HL-60/S4 treated with phorbol 12-myristate 13-acetate at 8.2 ng/mL for 4 days and 3 days (cell line): ENCODE results near the gene NRN1L.
"Not testable (repeated sequence)": the region's sequence is repeated elsewhere in the genome, so short reads cannot be mapped to it uniquely, and the experiment has no call there.

Source experiments
- in situ Hi-C: fragments of 300-500 bp; cut with MboI; formaldehyde crosslinking; loops from 2 replicates; pipeline ENCODE4 v1.15.0; 2022; ENCODE audit warnings: low sequenced_read_pairs

NRN1L gene

DNA sequence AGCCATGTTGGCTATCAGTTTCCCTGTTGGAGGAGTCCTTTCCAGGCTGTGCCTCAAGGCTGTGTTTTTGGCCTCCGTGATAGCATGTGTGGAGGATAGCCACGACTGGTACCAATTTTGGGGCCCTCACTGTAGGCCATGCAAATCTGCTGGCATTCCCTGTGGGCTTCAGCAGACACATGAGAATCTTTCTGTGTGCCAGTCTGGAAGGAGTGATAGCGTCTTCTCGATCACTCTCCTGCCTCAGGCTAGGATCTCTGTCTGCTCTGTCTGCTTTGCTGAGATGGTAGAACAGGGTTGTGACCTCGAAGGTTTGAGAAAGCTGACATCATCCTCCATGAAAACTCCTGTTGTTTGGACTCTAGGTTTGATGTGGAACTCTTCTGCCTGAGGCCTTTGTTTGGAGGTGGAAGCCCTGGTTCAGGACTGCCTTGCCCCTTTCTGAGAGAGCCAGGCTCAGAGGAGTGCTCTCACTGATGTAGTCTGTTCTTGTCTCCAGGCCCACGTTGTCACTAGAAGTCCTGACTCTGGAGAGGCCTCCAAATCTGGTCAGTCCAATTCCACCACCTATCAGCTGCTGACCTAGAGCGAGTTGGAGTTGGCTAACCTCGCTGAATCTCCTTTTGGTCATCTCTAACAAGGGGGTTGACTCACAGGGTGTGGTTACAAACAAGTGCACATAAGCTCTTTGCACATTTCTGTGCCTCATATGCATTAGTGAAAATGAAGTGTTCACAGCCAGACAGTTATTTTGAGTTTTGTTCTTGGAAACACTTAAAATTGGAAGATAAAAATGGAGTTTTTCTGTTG, 23.9 kb upstream of the NRN1L start:
- in situ Hi-C loops = no loop called here

DNA sequence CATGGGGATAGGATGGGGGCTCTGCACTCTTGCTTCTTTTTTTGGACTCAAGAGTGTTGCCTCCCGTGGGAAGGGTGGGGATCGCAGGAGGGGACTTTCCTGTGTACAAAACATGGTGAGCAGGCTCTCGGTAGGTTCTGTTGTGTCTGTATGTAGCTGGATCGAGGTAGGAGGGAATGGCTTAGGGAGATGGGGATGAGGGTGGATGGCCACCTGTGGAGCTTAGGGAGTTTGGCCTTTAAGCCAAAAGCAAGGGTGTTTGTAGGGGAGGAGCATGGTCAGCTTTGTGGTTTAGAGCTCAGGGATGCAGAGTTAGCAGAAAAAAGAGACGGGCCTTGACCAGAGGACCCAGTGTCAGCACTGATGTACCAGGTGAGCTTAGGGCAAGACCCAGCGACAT, 22.8 kb upstream of the NRN1L start:
- in situ Hi-C loops = no loop called here

DNA sequence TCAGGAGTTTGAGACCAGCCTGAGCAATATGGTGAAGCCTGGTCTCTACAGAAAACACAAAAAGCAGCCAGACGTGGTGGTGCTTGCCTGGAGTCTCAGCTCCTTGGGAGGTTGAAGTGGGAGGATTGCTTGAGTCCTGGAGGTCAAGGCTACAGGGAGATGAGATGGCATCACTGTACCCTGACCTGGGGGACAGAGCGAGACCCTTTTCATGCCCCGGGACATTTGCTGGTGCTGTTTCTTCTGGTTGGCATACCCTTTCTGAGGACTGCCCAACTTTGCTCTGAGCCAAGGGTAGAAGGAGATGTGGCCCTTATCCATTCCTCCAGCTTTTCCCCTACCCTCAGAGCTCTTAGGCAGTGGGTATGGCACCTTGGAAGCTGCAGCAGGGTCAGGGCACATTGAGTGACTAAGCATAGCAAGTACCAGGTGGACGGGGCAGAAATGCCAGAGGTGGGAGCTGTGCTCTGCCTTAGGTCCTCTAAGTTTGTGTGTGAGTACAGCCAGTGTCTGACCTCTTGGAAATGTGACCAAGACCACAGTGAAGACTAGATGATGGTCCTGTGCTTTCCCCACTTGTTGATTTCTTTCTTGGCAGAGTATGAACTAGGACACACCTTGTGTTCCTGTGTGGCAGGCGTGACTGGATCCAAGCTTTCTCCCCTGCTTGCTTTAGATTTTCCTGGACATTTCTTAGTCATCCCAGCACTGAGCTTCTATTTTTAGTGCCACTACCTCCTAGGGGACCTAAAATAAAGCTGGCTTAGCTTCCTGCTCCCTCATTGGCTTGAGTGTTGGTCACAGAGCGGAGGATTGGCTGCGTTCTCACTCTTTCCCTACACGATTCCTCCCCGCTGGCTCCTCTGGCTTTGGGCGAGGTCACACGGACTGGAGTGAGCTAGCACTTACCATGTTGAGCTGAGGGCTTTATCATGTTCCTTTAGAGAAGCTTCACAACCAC, 21.8 kb upstream of the NRN1L start:
- in situ Hi-C loops = no loop called here

DNA sequence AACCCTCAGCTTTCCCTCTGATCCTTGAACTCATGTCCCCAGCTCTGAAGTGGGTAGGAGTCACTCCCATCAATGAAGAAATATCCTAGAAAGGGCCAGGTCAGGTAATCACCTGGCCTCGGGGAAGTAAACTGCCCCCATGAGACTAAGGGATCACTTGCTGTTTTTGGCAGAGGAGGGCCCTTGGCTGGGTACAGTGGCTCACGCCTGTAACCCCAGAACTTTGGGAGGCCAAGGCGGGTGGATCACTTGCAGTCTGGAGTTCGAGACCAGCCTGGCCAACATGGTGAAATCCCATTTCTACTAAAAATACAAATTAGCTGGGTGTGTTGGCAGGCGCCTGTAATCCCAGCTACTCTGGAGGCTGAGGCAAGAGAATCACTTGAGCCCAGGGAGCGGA, 20.6 kb upstream of the NRN1L start:
- in situ Hi-C loops = not testable (repeated sequence)

DNA sequence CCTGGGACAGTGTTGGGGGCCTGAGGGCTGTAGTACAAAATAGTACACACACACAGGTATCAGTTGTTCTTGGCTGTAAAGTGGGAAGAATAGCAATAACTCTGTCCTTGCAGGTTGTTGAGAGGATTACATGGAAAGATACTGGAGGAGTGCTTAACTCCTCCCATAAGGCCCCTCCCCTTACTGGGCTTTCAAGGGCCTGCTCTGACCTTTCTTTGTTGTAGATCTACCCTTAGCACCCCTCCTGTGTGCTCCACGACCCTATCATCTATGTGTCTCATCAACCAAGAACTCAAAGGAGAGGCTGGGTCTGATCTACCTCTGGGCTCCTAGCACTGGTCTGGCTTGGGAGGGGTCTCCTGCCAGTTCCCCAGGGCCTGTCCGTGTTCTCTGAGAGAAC, 20.1 kb upstream of the NRN1L start:
- in situ Hi-C loops = no loop called here

DNA sequence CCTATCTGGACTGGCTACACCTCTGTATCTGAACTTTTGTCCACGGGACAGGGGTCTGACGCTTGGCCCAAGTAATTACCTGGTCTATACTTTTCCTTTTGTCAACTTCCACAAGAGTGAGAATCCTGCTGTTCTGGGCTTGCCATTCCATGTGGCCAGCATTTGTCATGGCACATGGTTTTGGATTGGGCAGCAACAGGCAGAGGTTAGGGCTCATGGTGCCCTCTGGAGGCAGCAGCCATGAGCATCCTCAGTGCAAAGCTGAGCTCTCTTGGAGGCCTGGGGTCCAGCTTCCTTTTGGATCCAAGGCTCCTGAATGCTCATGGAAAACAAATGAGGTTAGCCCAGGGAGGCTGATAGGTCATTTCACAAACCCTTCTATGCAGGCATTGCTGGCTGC, 19.4 kb upstream of the NRN1L start:
- in situ Hi-C loops = no loop called here

DNA sequence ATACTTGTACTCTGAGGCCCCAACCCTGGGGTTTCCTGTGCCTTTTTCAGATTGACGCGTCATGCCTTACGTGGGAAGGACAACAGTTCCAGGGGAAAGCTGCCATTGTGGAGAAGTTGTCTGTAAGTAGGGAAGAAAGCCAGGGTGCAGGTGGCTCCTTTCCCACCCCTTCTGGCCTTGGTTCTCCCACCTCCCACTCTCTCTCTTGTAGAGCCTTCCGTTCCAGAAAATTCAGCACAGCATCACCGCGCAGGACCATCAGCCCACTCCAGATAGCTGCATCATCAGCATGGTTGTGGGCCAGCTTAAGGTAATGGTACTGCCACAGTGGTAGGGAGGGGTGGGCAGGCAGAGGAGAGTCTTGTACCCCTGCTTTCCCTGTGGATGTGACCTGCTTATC, 16.4 kb upstream of the NRN1L start:
- in situ Hi-C loops = no loop called here

DNA sequence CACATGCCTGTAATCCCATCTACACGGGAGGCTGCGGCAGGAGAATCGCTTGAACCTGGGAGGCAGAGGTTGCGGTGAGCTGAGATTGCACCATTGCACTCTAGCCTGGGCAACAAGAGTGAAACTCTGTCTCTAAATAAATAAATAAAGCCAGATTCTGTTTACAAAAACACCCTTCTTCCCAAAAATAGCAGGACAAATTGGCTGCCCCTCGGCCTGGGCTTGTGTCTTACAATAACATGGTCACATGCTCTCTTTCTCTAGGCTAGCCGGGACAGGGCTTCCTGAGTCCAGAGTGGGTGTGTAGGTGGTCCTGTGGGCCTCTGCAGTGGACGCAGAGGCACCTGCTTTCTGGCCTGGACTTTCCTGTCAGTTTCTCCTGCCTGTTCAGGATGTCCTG, 15.0 kb upstream of the NRN1L start:
- in situ Hi-C loops = no loop called here

DNA sequence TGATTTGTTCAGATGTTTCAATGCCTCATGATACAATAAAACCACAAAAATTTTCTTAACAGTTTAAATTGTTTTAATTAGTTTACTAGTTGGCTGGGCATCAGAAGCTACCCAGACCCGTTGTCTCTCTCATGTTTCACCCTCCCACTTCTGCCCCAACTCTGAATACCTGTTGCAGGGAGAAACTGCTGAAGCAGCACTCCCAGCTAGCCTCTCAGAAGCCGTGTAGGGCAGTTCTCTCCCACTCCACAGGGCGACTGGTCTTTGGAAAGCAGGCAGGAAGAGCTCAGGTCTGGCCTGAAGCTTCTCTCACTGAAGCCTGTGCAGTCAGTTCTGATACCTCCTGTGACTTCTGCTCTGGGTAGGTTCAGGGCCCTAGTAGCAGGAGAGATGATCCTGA, 13.4 kb upstream of the NRN1L start:
- in situ Hi-C loops = no loop called here

DNA sequence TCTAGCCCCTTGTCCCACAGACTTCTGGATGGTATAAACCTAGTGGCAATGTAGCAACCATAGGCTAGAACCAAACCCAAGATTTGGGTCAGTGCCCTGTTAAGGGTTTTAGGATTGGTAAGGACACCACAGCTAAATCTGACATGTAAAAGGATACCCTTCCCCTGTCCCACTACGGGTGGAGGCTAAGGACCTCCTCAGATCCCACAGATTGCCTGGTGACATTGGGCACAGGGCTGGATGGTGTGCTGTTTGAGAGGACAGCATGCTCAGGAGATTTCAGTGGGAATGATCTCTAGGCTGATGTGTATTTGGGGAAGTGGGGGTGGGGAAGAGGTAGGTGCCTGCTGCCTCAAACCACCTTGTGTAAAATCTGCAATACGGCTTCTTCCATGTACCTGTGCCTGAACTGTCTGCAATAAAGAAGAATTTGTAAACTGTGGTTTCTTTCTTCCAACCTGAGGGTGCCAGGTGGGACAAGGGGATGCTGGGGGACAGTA, 12.5 kb upstream of the NRN1L start:
- in situ Hi-C loops = no loop called here

DNA sequence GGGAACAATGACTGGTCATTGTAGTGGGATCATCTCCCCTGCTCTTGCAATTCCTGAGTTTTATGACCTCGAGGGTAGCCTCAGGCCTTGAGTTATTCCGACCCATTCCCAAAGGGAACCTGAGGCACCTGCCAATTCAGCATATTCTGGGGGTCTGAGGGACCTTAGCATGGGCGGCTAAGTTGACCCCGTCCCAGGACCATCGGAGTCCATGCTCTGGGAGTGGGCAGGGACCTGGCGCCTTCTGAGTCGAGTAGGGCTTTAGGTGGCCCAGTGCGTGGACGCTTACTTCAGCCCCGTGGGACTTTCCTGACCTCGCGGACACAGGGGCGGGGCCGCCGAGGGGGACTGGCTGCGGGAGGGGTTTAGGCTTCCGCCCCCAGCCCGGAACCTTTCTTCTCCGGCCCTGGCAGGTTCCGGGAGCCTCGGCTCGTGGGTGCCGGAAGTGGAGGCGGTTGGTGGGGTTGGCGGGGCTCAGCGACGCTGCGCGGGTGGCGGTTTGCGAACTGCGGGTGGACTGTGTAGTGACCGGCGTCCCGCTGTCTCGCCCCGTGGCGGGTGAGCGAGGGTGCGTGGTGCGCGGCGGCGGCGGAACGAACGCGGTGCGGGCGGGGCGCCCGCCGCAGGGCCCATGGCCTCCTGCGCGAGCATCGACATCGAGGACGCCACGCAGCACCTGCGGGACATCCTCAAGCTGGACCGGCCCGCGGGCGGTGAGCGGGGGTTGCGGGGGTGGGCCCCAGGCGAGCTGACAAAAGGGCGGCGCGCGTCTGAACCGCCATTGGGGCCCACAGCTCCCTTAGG, 11.9 kb upstream of the NRN1L start, which contains the start of gene EDC4:
Gene EDC4 (plus strand): TSS at position 422 of the 804 bp plus-strand sequence. CDS start 210 bp downstream, at position 632.
- in situ Hi-C loops = no loop called here

DNA sequence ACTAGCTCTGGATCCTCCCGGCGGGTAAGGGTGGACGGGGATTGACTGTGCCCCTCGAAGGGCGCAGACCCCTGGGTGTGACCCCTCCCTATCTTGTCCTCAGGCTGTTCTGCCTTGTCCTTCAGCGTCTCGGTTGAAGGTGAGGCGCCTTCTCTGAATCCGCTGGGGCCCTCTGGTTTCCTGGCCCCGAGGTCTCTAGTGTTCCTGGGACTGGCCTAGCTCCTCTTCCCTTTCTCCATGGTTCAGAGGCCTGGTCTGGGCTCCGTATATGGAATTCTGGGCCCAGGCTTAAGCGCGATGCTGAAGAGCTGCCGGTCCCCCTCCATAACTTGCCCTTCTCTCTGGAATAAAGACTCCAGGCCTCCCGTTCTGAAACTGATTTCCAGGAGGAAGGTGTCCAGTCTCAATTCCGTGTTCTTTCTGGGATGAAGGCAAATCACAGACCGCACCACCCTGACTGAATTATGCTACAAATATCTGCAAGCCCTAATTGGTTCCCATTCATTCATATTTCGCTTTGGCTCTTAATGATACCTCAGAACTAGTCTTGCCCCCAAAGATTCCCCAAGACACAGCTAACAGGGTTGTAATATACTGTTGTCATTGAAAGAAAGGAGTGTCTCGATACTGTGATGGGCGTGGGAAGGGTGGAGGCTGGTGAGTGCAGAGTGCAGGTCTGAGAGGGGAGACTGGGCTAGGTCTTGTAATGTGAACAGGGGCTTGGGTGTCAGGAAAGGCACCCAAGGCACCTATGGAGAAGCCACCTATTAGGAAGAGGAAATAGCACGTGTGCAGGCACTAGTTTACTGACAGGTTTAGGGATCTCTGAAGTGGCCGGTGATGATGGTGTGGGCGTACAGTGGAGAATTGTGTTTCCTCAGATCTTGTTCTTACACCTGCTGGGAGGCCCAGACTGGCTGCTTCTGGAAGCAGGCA, 11.0 kb upstream of the NRN1L start:
- in situ Hi-C loops = no loop called here

DNA sequence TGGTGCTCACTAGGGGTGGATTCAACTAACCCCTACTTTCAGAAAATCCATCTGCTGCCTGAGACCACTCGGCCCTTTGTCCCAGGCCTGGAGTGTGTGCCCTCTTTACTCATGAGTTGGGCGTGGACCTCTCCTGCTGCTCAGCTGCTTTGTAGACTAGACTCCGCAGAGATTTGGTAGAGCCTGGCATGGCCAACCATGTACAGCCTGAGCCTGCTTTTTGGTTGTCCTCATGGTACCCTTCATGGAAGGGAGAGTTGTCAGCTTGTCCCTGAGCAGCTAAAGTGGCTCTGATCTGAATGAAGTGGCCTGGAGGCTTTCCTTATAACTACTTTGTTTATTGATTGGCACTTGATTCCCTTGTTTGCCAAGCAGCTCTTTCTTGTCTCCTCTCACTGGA, 10.3 kb upstream of the NRN1L start:
- in situ Hi-C loops = no loop called here

DNA sequence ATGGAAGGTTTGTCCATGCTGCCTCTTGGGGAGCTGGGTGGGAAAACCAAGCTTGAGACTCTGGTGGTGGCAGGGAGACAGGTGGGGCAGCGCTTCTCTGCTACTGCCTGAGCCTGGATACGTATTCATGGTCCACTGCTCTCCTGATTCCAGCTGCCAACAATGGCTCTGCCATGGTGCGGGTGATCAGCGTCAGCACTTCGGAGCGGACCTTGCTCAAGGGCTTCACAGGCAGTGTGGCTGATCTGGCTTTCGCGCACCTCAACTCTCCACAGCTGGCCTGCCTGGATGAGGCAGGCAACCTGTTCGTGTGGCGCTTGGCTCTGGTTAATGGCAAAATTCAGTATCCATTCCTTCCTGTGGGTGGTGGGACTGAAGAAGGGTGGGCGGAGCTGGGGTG, 7.6 kb upstream of the NRN1L start:
- in situ Hi-C loops = no loop called here

DNA sequence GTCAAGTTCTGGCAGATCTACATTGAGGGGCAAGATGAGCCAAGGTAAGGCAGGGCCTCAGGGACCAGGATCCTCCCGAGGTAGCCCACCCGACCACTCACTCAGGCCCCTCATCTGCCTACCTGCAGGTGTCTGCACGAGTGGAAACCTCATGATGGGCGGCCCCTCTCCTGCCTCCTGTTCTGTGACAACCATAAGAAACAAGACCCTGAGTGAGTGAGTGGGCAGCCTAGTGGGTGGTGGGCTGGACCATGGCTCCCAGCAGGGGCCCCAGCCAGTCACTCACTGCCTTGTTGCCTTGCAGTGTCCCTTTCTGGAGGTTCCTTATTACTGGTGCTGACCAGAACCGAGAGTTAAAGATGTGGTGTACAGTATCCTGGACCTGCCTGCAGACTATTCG, 6.5 kb upstream of the NRN1L start:
- in situ Hi-C loops = no loop called here

DNA sequence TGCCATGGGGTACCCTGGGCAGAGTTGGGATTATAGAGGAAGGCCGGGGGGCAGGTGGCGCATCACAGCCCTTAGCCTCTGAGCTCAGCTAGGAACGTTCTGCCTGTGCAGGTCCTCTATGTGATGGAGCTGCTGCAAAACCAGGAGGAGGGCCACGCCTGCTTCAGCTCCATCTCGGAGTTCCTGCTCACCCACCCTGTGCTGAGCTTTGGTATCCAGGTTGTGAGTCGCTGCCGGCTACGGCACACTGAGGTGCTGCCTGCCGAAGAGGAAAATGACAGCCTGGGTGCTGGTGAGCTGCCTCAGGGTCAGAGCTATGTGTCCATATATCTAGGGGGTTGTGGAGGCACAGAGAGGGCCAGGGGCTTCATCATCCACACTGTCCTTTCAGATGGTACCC, 5.8 kb upstream of the NRN1L start:
- in situ Hi-C loops = no loop called here

DNA sequence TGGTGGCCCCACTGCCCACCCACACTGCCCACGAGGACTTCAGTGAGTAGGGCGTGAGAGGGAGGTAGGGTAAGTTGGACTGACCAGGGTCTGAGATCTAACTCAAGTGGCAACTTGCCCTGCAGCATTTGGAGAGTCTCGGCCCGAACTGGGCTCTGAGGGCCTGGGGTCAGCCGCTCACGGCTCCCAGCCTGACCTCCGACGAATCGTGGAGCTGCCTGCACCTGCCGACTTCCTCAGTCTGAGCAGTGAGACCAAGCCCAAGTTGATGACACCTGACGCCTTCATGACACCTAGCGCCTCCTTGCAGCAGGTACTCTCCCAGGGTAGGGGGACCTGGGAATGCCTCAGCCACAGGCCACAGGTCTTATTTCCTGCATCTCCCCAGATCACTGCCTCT, 5.2 kb upstream of the NRN1L start:
- in situ Hi-C loops = no loop called here

DNA sequence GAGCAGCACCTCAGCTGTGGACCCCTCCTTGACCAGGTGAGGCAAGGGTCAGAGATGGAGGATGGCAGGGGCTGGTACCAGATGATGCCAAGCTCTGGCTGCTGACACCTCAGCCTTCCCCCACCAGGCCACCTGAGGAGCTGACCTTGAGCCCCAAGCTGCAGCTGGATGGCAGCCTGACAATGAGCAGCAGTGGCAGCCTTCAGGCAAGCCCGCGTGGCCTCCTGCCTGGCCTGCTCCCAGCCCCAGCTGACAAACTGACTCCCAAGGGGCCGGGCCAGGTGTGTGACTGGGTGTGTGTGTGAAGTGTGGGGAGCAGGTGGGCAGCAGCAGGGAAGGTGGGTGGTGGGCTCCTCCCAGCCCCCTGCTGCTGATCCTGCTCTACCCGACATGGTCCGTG, 4.7 kb upstream of the NRN1L start:
- in situ Hi-C loops = loop anchor here (10.0 kb wide), 1 partner anchor 55 kb away; the partner anchor contains the start of genes CTRL and PSMB10

DNA sequence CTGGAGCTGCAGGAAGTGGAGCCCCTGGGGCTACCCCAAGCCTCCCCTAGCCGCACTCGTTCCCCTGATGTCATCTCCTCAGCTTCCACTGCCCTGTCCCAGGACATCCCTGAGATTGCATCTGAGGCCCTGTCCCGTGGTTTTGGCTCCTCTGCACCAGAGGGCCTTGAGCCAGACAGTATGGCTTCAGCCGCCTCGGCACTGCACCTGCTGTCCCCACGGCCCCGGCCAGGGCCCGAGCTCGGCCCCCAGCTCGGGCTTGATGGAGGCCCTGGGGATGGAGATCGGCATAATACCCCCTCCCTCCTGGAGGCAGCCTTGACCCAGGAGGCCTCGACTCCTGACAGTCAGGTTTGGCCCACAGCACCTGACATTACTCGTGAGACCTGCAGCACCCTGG, 4.1 kb upstream of the NRN1L start:
- in situ Hi-C loops = loop anchor here (10.0 kb wide), 1 partner anchor 54 kb away; the partner anchor contains the start of genes CTRL and PSMB10
